ENCODE measurements around the gene GOLGA8N. TPM values are rescaled to one million over a fixed set of nuclear protein-coding genes. Genes with fewer than 3 reads are reported as not detected.
"Not testable (repeated sequence)": the region's sequence is repeated elsewhere in the genome, so short reads cannot be mapped to it uniquely, and the experiment has no call there.

Gene GOLGA8N
- total RNA-seq, 1 donor from 2014 or later: 3.0 TPM

GRCh38 chr15:32578482-32578881 lies 14.8 kb upstream of the GOLGA8N start:
- not testable (repeated sequence) for H3K4me3 Mint-ChIP-seq (ENCODE audit: unreplicated experiment); H4K20me1 ChIP-seq (ENCODE audit: insufficient read depth, low read length); H3K4me2 ChIP-seq (ENCODE audit: low read length); H3K4me3 ChIP-seq (ENCODE audit: insufficient read depth, low read depth, low read length); H3K27me3 Mint-ChIP-seq (ENCODE audit: low read depth, unreplicated experiment); H3K27ac ChIP-seq (ENCODE audit: low read depth, low read length); H3K9me3 Mint-ChIP-seq (ENCODE audit: unreplicated experiment); H3K9ac ChIP-seq (ENCODE audit: low read length); H3K27ac Mint-ChIP-seq (ENCODE audit: unreplicated experiment); DNase-seq (ENCODE audit: low read depth); H2AFZ ChIP-seq (ENCODE audit: low read depth, low read length); H3K36me3 ChIP-seq (ENCODE audit: insufficient read depth, low read length); FAIRE-seq; H3K36me3 Mint-ChIP-seq (ENCODE audit: low read depth, unreplicated experiment); H3K4me1 ChIP-seq (ENCODE audit: insufficient read depth, low read length); H3K9me3 ChIP-seq (ENCODE audit: insufficient read depth, low read depth, low read length); H3K27me3 ChIP-seq (ENCODE audit: insufficient read depth, low read length); H3K4me1 Mint-ChIP-seq (ENCODE audit: low read depth, unreplicated experiment); H3K79me2 ChIP-seq (ENCODE audit: insufficient read depth, low read length)

GRCh38 chr15:32585844-32586243 lies 7.4 kb upstream of the GOLGA8N start:
- not testable (repeated sequence) for H3K27ac Mint-ChIP-seq (ENCODE audit: unreplicated experiment); H3K27me3 Mint-ChIP-seq (ENCODE audit: low read depth, unreplicated experiment); H3K4me1 Mint-ChIP-seq (ENCODE audit: low read depth, unreplicated experiment); H4K20me1 ChIP-seq (ENCODE audit: insufficient read depth, low read length); H3K36me3 Mint-ChIP-seq (ENCODE audit: low read depth, unreplicated experiment); H3K4me3 ChIP-seq (ENCODE audit: insufficient read depth, low read depth, low read length); H3K4me3 Mint-ChIP-seq (ENCODE audit: unreplicated experiment); H3K9me3 Mint-ChIP-seq (ENCODE audit: unreplicated experiment); H3K4me1 ChIP-seq (ENCODE audit: insufficient read depth, low read length); H3K27ac ChIP-seq (ENCODE audit: low read depth, low read length); H3K9me3 ChIP-seq (ENCODE audit: insufficient read depth, low read depth, low read length); H3K79me2 ChIP-seq (ENCODE audit: insufficient read depth, low read length); H3K4me2 ChIP-seq (ENCODE audit: low read length); H3K9ac ChIP-seq (ENCODE audit: low read length); FAIRE-seq; DNase-seq (ENCODE audit: low read depth); H3K36me3 ChIP-seq (ENCODE audit: insufficient read depth, low read length); H3K27me3 ChIP-seq (ENCODE audit: insufficient read depth, low read length); H2AFZ ChIP-seq (ENCODE audit: low read depth, low read length)

DNA sequence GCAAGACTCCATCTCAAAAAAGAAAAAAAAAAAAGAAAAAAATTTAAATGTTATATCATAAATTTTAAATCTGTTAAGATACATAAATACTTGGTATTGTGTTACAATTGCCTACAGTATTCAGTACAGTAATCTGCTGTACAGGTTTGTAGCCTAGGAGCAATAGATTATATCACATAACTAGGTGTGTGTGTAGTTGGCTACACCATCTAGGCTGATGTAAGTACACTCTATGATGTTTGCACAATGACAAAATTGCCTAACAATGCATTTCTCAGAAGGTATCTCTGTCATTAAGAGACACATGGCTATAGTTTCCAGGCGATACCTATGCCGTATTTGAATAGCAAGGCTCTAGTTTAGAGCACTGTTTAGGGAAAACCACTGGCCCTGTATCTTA lies 16.3 kb downstream of the GOLGA8N start:
- not testable (repeated sequence) for H3K27ac ChIP-seq (ENCODE audit: low read depth, low read length); H3K4me3 Mint-ChIP-seq (ENCODE audit: unreplicated experiment); H3K9me3 ChIP-seq (ENCODE audit: insufficient read depth, low read depth, low read length); H3K36me3 ChIP-seq (ENCODE audit: insufficient read depth, low read length); H3K27ac Mint-ChIP-seq (ENCODE audit: unreplicated experiment); FAIRE-seq; H3K79me2 ChIP-seq (ENCODE audit: insufficient read depth, low read length); H3K9me3 Mint-ChIP-seq (ENCODE audit: unreplicated experiment); H3K27me3 Mint-ChIP-seq (ENCODE audit: low read depth, unreplicated experiment); H3K4me2 ChIP-seq (ENCODE audit: low read length); H3K36me3 Mint-ChIP-seq (ENCODE audit: low read depth, unreplicated experiment); H4K20me1 ChIP-seq (ENCODE audit: insufficient read depth, low read length); H3K4me1 ChIP-seq (ENCODE audit: insufficient read depth, low read length); H3K27me3 ChIP-seq (ENCODE audit: insufficient read depth, low read length); H3K4me3 ChIP-seq (ENCODE audit: insufficient read depth, low read depth, low read length); H3K4me1 Mint-ChIP-seq (ENCODE audit: low read depth, unreplicated experiment); H3K9ac ChIP-seq (ENCODE audit: low read length); DNase-seq (ENCODE audit: low read depth); H2AFZ ChIP-seq (ENCODE audit: low read depth, low read length)

GRCh38 chr15:32610719-32611118 lies 17.5 kb downstream of the GOLGA8N start:
- H2AFZ ChIP-seq (ENCODE audit: low read depth, low read length); H3K4me3 Mint-ChIP-seq (ENCODE audit: unreplicated experiment); H3K27ac Mint-ChIP-seq (ENCODE audit: unreplicated experiment); H3K4me1 ChIP-seq (ENCODE audit: insufficient read depth, low read length); H3K4me1 Mint-ChIP-seq (ENCODE audit: low read depth, unreplicated experiment); H3K36me3 ChIP-seq (ENCODE audit: insufficient read depth, low read length); H3K9me3 ChIP-seq (ENCODE audit: insufficient read depth, low read depth, low read length); H3K4me2 ChIP-seq (ENCODE audit: low read length); H3K4me3 ChIP-seq (ENCODE audit: insufficient read depth, low read depth, low read length); H3K9ac ChIP-seq (ENCODE audit: low read length); H3K27me3 Mint-ChIP-seq (ENCODE audit: low read depth, unreplicated experiment); H4K20me1 ChIP-seq (ENCODE audit: insufficient read depth, low read length); H3K9me3 Mint-ChIP-seq (ENCODE audit: unreplicated experiment); H3K36me3 Mint-ChIP-seq (ENCODE audit: low read depth, unreplicated experiment); H3K27me3 ChIP-seq (ENCODE audit: insufficient read depth, low read length); H3K79me2 ChIP-seq (ENCODE audit: insufficient read depth, low read length); H3K27ac ChIP-seq (ENCODE audit: low read depth, low read length): not testable (repeated sequence)
- peak; percentile 31 for DNase-seq (ENCODE audit: low read depth)
- peak; percentile 82 for FAIRE-seq

DNA sequence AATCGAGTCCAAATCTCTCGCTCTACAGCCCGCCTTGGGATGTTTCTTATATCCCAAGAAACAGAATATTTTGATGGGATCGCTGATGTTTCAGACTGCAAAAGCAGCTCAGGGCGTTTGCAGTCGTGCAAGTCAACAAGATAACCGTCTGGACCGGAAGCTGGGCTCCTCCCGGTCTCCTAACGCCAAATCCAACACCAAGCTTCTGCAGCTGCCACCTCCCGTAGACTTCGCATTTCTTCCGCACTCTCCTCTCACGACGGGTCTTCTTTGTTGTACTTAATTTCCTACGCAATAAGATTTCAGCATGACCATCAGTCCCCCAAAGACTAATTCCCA lies 21.4 kb downstream of the GOLGA8N start:
- not testable (repeated sequence) for H4K20me1 ChIP-seq (ENCODE audit: insufficient read depth, low read length); H3K36me3 Mint-ChIP-seq (ENCODE audit: low read depth, unreplicated experiment); H3K9me3 ChIP-seq (ENCODE audit: insufficient read depth, low read depth, low read length); FAIRE-seq; H3K36me3 ChIP-seq (ENCODE audit: insufficient read depth, low read length); DNase-seq (ENCODE audit: low read depth); H3K4me1 Mint-ChIP-seq (ENCODE audit: low read depth, unreplicated experiment); H3K4me1 ChIP-seq (ENCODE audit: insufficient read depth, low read length); H3K9me3 Mint-ChIP-seq (ENCODE audit: unreplicated experiment); H3K27me3 ChIP-seq (ENCODE audit: insufficient read depth, low read length); H3K27me3 Mint-ChIP-seq (ENCODE audit: low read depth, unreplicated experiment)
- H3K9ac ChIP-seq (ENCODE audit: low read length): peak overlapping the region; percentile 88
- Mint-ChIP-seq H3K27ac (ENCODE audit: unreplicated experiment) (peak overlapping the region; percentile 72), H3K4me3 (ENCODE audit: unreplicated experiment) (peak overlapping the region; percentile 99)
- peak overlapping the region; percentile 89 for H3K4me3 ChIP-seq (ENCODE audit: insufficient read depth, low read depth, low read length)
- H3K4me2 ChIP-seq (ENCODE audit: low read length): peak overlapping the region; percentile 94
- H3K27ac ChIP-seq (ENCODE audit: low read depth, low read length): peak overlapping the region; percentile 88
- peaks cover 40% of the 10 kb centered on the region for H3K79me2 ChIP-seq (ENCODE audit: insufficient read depth, low read length)
- peak overlapping the region; percentile 75 for H2AFZ ChIP-seq (ENCODE audit: low read depth, low read length)

GRCh38 chr15:32615051-32615870 lies 22.0 kb downstream of the GOLGA8N start, which contains the start of gene ARHGAP11A:
Gene ARHGAP11A (plus strand): TSS chr15:32615504. CDS start chr15:32616212, 708 bp downstream.
- not testable (repeated sequence) for H4K20me1 ChIP-seq (ENCODE audit: insufficient read depth, low read length); H3K9me3 Mint-ChIP-seq (ENCODE audit: unreplicated experiment); H3K9me3 ChIP-seq (ENCODE audit: insufficient read depth, low read depth, low read length); H3K4me1 Mint-ChIP-seq (ENCODE audit: low read depth, unreplicated experiment); H3K4me1 ChIP-seq (ENCODE audit: insufficient read depth, low read length); H3K36me3 Mint-ChIP-seq (ENCODE audit: low read depth, unreplicated experiment); H3K27me3 ChIP-seq (ENCODE audit: insufficient read depth, low read length); H3K27me3 Mint-ChIP-seq (ENCODE audit: low read depth, unreplicated experiment); H3K36me3 ChIP-seq (ENCODE audit: insufficient read depth, low read length); FAIRE-seq
- H2AFZ ChIP-seq (ENCODE audit: low read depth, low read length): peak within 1 kb of the TSS; percentile 75
- H3K4me3 ChIP-seq (ENCODE audit: insufficient read depth, low read depth, low read length): peak within 1 kb of the TSS; percentile 89
- H3K27ac ChIP-seq (ENCODE audit: low read depth, low read length): peak within 1 kb of the TSS; percentile 88
- H3K79me2 ChIP-seq (ENCODE audit: insufficient read depth, low read length): peaks cover 45% of the 10 kb centered on the region
- peak; percentile 93 for DNase-seq (ENCODE audit: low read depth)
- peak within 1 kb of the TSS; percentile 81 for H3K27ac Mint-ChIP-seq (ENCODE audit: unreplicated experiment)
- peak within 1 kb of the TSS; percentile 99 for H3K4me3 Mint-ChIP-seq (ENCODE audit: unreplicated experiment)
- peak within 1 kb of the TSS; percentile 94 for H3K4me2 ChIP-seq (ENCODE audit: low read length)
- H3K9ac ChIP-seq (ENCODE audit: low read length): peak within 1 kb of the TSS; percentile 88

Measured in astrocyte (in vitro differentiated cells and primary cell).